Inferior parietal cortex (tissue), 1 donor: ENCODE measurements around the gene TPR.

Experiments used
- DNase-seq: peaks from one replicate; pipeline ENCODE4 v3.0.0-alpha.2; 2016; ENCODE audit errors: extremely low spot score

TPR gene

DNA sequence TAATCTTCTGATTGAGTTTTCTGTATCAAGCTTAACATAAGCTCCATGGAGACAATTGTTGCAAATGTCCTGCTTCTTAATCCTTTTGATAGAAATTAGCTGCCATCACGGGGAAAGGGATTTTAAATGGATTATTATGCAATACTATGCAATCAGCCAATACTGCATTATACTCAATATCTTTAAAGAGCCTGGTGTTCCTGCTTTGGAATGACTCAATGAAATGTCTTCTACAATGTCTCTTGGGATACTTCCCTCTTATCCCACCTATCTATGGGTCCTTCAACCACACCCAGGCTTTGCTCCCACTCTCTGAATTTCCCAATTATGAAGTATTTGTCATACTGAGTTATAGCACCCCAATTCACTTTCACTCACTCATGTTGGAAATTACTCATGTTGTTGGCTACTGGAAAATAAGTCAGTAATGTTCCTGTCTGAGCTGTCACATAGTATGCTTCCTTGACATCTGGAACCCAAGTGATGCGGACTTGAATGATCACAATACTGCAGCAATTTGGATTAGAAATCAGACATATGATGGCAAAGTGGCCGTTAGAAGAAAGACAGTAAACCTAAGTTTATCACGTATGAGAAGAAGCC lies 85.0 kb downstream of the TPR start:
- DNase-seq: no peak

DNA sequence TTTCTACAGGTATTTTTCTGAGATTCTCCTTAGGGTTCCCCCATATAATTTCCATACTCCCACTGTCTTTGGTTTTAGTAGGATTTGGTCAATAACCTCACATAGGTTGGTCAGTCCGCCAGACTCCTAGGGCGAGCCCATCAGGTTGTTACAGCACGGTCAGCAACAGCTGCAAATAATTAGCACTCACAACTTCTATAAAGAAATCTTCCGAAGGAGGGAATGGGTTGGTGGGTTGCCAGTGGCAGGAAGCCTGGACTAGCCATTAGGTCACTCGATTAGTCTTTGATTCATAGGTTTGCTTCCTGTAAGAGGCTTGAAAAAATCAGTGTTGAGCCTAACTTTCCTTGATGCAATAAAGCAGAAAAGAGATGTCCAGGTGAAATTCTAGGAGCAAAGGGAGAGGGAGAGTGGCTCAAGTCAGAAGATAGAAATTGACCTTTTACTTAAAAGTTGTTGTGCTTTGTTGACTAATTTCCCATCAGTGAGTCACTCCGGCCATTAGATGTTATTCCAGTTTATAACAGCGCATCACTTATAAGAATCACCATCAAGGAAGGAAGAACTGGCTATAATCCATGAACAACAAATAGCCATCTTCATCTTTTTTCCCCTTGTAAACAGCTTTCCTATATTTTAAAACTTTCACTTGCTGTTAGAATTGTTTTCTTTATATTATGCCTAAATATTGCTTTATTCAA lies 88.3 kb downstream of the TPR start:
- DNase-seq: no peak

DNA sequence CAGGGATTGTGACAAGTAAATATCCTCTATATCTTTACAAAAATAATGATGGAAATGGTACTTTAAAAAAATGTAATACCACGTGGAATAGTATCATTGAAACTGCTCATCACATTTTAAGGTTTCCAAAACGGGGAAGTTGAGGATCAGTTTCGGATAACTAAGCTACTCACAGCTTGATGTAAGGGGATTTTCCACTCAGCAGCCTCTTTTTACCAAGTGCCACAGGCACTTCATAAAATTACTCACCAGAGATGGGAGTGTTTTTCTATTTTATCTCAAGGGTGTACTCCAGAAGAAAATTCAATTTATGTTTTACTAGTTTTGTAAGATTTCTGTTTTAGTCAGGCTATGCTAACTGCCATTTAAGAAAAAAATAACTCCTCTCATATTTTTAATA lies 91.7 kb downstream of the TPR start:
- no peak for DNase-seq

DNA sequence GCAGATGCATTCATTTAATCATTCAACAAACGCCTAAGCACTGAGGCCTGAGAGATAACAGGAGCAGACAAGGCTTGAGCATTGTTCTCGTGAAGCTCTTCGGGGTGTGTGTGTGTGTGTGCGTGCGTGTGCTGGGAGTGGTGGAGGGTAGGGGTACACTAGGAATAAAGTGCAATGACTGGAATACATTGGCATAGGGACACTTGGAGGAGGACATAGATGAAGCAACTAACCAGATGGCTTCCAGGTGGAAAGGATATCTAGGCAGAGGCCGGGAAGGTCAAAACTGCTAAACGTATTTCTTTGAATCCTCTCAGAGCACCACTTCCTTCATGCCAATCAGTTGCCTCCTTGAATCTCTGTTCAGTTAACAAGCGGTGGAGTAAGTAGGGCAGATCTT lies 92.6 kb downstream of the TPR start:
- no peak for DNase-seq

DNA sequence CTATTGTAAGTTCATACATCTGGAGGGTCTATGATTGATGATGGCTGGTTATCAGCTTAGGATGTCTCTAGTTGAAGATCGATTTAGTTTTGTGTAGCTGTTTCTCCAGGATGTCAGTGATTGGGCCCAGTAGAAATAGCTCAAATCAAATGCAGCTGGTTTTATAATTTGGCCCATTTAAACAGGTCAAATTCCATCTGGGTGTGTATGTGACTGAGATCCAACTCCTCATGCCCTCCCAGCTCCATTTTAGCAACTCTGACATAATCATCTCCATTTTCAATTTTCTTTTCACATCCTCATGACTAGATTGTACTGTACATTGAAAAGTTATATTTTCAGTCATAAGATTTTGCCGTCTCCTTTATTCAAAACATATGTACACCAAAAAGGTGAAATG lies 99.2 kb downstream of the TPR start:
- DNase-seq: no peak

DNA sequence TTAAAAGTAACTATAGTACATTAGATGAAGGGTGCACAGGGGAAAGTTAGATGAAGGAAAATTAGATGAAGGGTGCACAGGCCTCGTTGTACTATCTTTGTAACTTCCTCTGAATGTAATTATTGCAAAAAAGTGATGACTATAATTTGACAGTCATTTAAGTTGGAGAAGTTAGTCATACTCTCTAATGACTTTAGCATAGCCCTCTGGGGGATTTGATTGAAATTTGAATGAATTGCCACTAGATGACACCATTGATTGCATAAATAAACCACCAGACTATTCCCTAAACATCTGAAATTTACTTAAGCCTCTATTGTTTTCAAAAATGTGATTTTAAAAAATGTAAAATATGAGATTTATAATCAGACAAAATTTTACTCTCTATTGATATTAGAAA lies 102.6 kb downstream of the TPR start:
- DNase-seq: no peak

DNA sequence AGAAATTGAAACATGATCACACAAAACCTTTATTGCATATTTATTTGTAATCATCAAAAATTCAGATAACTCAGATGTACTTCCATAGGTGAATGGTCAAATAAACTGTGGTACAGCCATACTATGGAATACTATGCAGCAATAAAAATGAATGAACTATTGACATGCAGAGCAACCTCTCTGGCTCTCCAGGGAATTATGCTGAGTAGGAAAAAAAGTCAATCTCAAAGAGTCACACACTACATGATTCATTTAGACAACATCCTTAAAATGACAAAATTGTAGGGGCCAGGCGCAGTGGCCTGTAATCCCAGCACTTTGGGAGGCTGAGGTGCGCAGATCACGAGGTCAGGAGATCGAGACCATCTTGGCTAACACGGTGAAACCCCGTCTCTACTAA lies 104.0 kb downstream of the TPR start:
- no peak for DNase-seq
